Activated naive CD4-positive, alpha-beta T cell treated with anti-CD3 and anti-CD28 coated beads for 36 hours (primary cell): ENCODE measurements around the gene UBL7. TPM values are rescaled to one million over a fixed set of nuclear protein-coding genes. Genes with fewer than 3 reads are reported as not detected.
"Not testable (repeated sequence)": the region's sequence is repeated elsewhere in the genome, so short reads cannot be mapped to it uniquely, and the experiment has no call there.

Source experiments
- CTCF ChIA-PET: fragments of 350-600 bp; sonication (Branson Sonifier 250); formaldehyde crosslinking; loops from one replicate; lab custom pipeline; 2021; ENCODE audit warnings: antibody characterized with exemption; lab: Charles Lee
- DNase-seq: peaks from one replicate; pipeline ENCODE4 v3.0.0-alpha.2; 2020
- H3K27ac Mint-ChIP-seq: one replicate; pipeline ENCODE4 v1.8.0; 2021; ENCODE audit warnings: mild to moderate bottlenecking, mixed read lengths
- H3K27me3 Mint-ChIP-seq: one replicate; pipeline ENCODE4 v1.8.0; 2021; ENCODE audit warnings: low read depth, mixed read lengths
- H3K36me3 Mint-ChIP-seq: one replicate; pipeline ENCODE4 v1.8.0; 2021; ENCODE audit warnings: low read depth, mixed read lengths
- H3K4me1 Mint-ChIP-seq: one replicate; pipeline ENCODE4 v1.8.0; 2021; ENCODE audit warnings: low read depth, mixed read lengths
- H3K4me3 Mint-ChIP-seq: one replicate; pipeline ENCODE4 v1.8.0; 2021; ENCODE audit warnings: mild to moderate bottlenecking, moderate library complexity, mixed read lengths
- H3K9me3 Mint-ChIP-seq: one replicate; pipeline ENCODE4 v1.8.0; 2021; ENCODE audit warnings: mixed read lengths
- intact Hi-C: fragments of 100-400 bp; cut with micrococcal nuclease; formaldehyde crosslinking; loops from one replicate; pipeline ENCODE4 v1.15.1; 2023
- total RNA-seq, 2 experiments: library from RNA; stranded (reverse); gene quantifications; one replicate each; pipeline ENCODE4 v1.2.3, GENCODE V29; 2021

UBL7 gene
- total RNA-seq, 2 experiments from 2014 or later, result 43.0 to 47.0 TPM

- intact Hi-C loops, result loop anchor here (1.0 to 2.0 kb wide), 4 partner anchors 29 to 115 kb away; partner anchors contain the start of gene UBL7
- peak; percentile 83 for DNase-seq
- CTCF ChIA-PET, result interaction anchor here (0.7 to 1.4 kb wide), 7 partner anchors 19 to 1198 kb away, joined by 3 to 7 read pairs (median 3); no protein-coding TSS in a partner anchor
- H3K36me3 Mint-ChIP-seq, result peaks cover 2% of the 10 kb centered on the region
- H3K9me3 Mint-ChIP-seq, result no peaks in the 10 kb centered on the region
- no peaks in the 10 kb centered on the region for H3K27me3 Mint-ChIP-seq
- H3K4me3 Mint-ChIP-seq, result no peak overlapping the region
- H3K4me1 Mint-ChIP-seq, result peaks cover 9% of the 10 kb centered on the region
- H3K27ac Mint-ChIP-seq, result no peak overlapping the region
Observed at GRCh38 chr15:74489518-74490338, 28.8 kb upstream of the UBL7 start.

GRCh38 chr15:74488776-74489175 is 27.8 kb upstream of the UBL7 start:
- no peak overlapping the region for H3K27ac Mint-ChIP-seq
- peaks cover 2% of the 10 kb centered on the region for H3K36me3 Mint-ChIP-seq
- no peak overlapping the region for H3K4me3 Mint-ChIP-seq
- H3K9me3 Mint-ChIP-seq, result no peaks in the 10 kb centered on the region
- no peak for DNase-seq
- CTCF ChIA-PET, result interaction anchor here (0.9 to 1.4 kb wide), 4 partner anchors 54 to 114 kb away, joined by 3 to 7 read pairs (median 4); no protein-coding TSS in a partner anchor
- intact Hi-C loops, result loop anchor here (1.0 to 2.0 kb wide), 4 partner anchors 28 to 114 kb away; partner anchors contain the start of gene UBL7
- H3K4me1 Mint-ChIP-seq, result peaks cover 9% of the 10 kb centered on the region
- H3K27me3 Mint-ChIP-seq, result no peaks in the 10 kb centered on the region

- intact Hi-C loops, result no loop called here
- H3K4me3 Mint-ChIP-seq, result no peak overlapping the region
Observed at GRCh38 chr15:74482661-74483060, 21.7 kb upstream of the UBL7 start.

GRCh38 chr15:74480364-74480763 is 19.4 kb upstream of the UBL7 start:
- intact Hi-C loops, H3K27me3 Mint-ChIP-seq, H3K9me3 Mint-ChIP-seq, H3K27ac Mint-ChIP-seq, H3K4me1 Mint-ChIP-seq, H3K4me3 Mint-ChIP-seq, DNase-seq: not testable (repeated sequence)
- CTCF ChIA-PET, result interaction anchor here (1.4 kb wide), 1 partner anchor 122 kb away, joined by 3 read pairs; no protein-coding TSS in a partner anchor
- peaks cover 13% of the 10 kb centered on the region for H3K36me3 Mint-ChIP-seq

More at GRCh38 chr15:74482661-74483060, 21.7 kb upstream of the UBL7 start:
- Mint-ChIP-seq H3K4me1 (no peaks in the 10 kb centered on the region), H3K36me3 (peaks cover 9% of the 10 kb centered on the region), H3K27ac (no peak overlapping the region), H3K27me3 (no peaks in the 10 kb centered on the region), H3K9me3 (no peaks in the 10 kb centered on the region)
- no peak for DNase-seq
- CTCF ChIA-PET, result interaction anchor here (0.7 to 1.5 kb wide), 3 partner anchors 22 to 58 kb away, joined by 3 to 4 read pairs (median 4); partner anchors contain the start of genes ARID3B and UBL7

GRCh38 chr15:74471621-74472020 is 10.7 kb upstream of the UBL7 start:
- H3K4me3 Mint-ChIP-seq, H3K9me3 Mint-ChIP-seq, H3K4me1 Mint-ChIP-seq, DNase-seq, intact Hi-C loops, H3K27ac Mint-ChIP-seq, H3K27me3 Mint-ChIP-seq: not testable (repeated sequence)
- H3K36me3 Mint-ChIP-seq, result peaks cover 23% of the 10 kb centered on the region
- CTCF ChIA-PET, result interaction anchor here (0.7 to 1.2 kb wide), 3 partner anchors 18 to 311 kb away, joined by 3 to 5 read pairs (median 3); no protein-coding TSS in a partner anchor

- intact Hi-C loops, result no loop called here
- Mint-ChIP-seq H3K27ac (no peak overlapping the region), H3K36me3 (peaks cover 25% of the 10 kb centered on the region), H3K4me3 (no peak overlapping the region), H3K4me1 (no peaks in the 10 kb centered on the region), H3K9me3 (no peaks in the 10 kb centered on the region), H3K27me3 (no peaks in the 10 kb centered on the region)
- CTCF ChIA-PET, result interaction anchor here (0.6 to 0.7 kb wide), 3 partner anchors 19 to 312 kb away, joined by 3 to 5 read pairs (median 3); no protein-coding TSS in a partner anchor
- no peak for DNase-seq
Observed at GRCh38 chr15:74470631-74471395, 9.9 kb upstream of the UBL7 start.

- H3K27ac Mint-ChIP-seq, result no peak overlapping the region
- no peak overlapping the region for H3K4me3 Mint-ChIP-seq
- peaks cover 17% of the 10 kb centered on the region for H3K4me1 Mint-ChIP-seq
- no peaks in the 10 kb centered on the region for H3K27me3 Mint-ChIP-seq
- intact Hi-C loops, result loop anchor here (10.0 kb wide), 1 partner anchor 376 kb away; the partner anchor contains the start of gene ULK3
- no peaks in the 10 kb centered on the region for H3K9me3 Mint-ChIP-seq
- CTCF ChIA-PET, result interaction anchor here (0.6 kb wide), 1 partner anchor 1460 kb away, joined by 4 read pairs; no protein-coding TSS in a partner anchor
- peaks cover 28% of the 10 kb centered on the region for H3K36me3 Mint-ChIP-seq
- DNase-seq, result no peak
Observed at GRCh38 chr15:74468341-74469032, 7.5 kb upstream of the UBL7 start.

GRCh38 chr15:74466570-74466969 is 5.6 kb upstream of the UBL7 start:
- intact Hi-C loops, result loop anchor here (10.0 kb wide), 1 partner anchor 378 kb away; the partner anchor contains the start of gene ULK3
- no peak for DNase-seq
- Mint-ChIP-seq H3K36me3 (peaks cover 24% of the 10 kb centered on the region), H3K4me3 (no peak overlapping the region), H3K9me3 (no peaks in the 10 kb centered on the region), H3K27ac (no peak overlapping the region), H3K27me3 (no peaks in the 10 kb centered on the region), H3K4me1 (peaks cover 33% of the 10 kb centered on the region)
- CTCF ChIA-PET, result no interaction called here

- H3K36me3 Mint-ChIP-seq, result peaks cover 21% of the 10 kb centered on the region
- H3K27me3 Mint-ChIP-seq, result no peaks in the 10 kb centered on the region
- no peak overlapping the region for H3K27ac Mint-ChIP-seq
- DNase-seq, result no peak
- intact Hi-C loops, result loop anchor here (10.0 kb wide), 1 partner anchor 380 kb away; the partner anchor contains the start of gene ULK3
- H3K4me3 Mint-ChIP-seq, result no peak overlapping the region
- H3K4me1 Mint-ChIP-seq, result peaks cover 39% of the 10 kb centered on the region
- no peaks in the 10 kb centered on the region for H3K9me3 Mint-ChIP-seq
- CTCF ChIA-PET, result interaction anchor here (0.6 to 0.8 kb wide), 2 partner anchors 31 to 593 kb away, joined by 3 to 4 read pairs; partner anchors contain the start of gene SEMA7A
Observed at GRCh38 chr15:74464897-74465296, 3.9 kb upstream of the UBL7 start.

- DNase-seq, result no peak
- intact Hi-C loops, result loop anchor here (10.0 kb wide), 1 partner anchor 381 kb away; the partner anchor contains the start of gene ULK3
- Mint-ChIP-seq H3K9me3 (no peaks in the 10 kb centered on the region), H3K27me3 (no peaks in the 10 kb centered on the region), H3K36me3 (peaks cover 20% of the 10 kb centered on the region), H3K27ac (no peak overlapping the region), H3K4me3 (no peak overlapping the region), H3K4me1 (peaks cover 39% of the 10 kb centered on the region)
- CTCF ChIA-PET, result no interaction called here
Observed at GRCh38 chr15:74464216-74464615, 3.3 kb upstream of the UBL7 start.

GRCh38 chr15:74463634-74464033 is 2.7 kb upstream of the UBL7 start:
- peaks cover 17% of the 10 kb centered on the region for H3K36me3 Mint-ChIP-seq
- H3K27me3 Mint-ChIP-seq, result no peaks in the 10 kb centered on the region
- no peaks in the 10 kb centered on the region for H3K9me3 Mint-ChIP-seq
- no peak overlapping the region for H3K27ac Mint-ChIP-seq
- intact Hi-C loops, result loop anchor here (10.0 kb wide), 1 partner anchor 381 kb away; the partner anchor contains the start of gene ULK3
- peaks cover 43% of the 10 kb centered on the region for H3K4me1 Mint-ChIP-seq
- H3K4me3 Mint-ChIP-seq, result no peak overlapping the region
- DNase-seq, result no peak
- CTCF ChIA-PET, result no interaction called here
